Measurements from ENCODE around the gene CCL16. TPM values are rescaled to one million over a fixed set of nuclear protein-coding genes. Genes with fewer than 3 reads are reported as not detected.

Gene CCL16
- total and polyA plus RNA-seq, 2 of the 8 experiments (the other 6 are each of a cell fraction or from before 2014, with no cell fraction given): not detected

DNA sequence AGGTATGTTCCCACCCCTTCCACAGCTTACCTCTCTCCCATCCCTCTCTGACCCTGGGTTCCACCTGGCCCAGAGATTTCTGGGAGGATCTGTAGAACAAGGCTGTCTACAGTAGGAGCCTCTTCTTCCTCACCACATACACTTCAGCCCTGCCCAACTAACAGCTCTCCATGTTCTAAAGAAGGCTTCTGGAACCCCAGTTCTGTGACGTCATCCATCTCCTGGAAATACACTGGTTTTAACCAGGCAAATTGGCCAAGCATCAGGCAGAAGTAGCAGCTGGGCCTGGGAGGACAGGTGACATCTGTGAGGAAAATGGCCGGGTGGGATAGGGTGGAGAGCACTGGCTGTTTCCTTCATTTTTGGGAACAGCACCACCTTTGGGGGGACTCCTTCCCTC lies 37.8 kb downstream of the CCL16 start, which contains the start of gene LYZL6:
Gene LYZL6 (minus strand): TSS at position 177 of the 400 bp plus-strand sequence. CDS start 4,357 bp downstream, outside the sequence.
- Histone ChIP-seq H3K27me3 (replicated peaks in 1 of 4; ENCODE audit: control insufficient read depth in 3 of 4, extremely low read depth in 1 of 4, insufficient read depth in 3 of 4, low read length in 3 of 4) (no peaks in the 10 kb centered on the region), H3K79me2 (ENCODE audit: control insufficient read depth in 1 of 2, insufficient read depth in 2 of 2, low read length in 2 of 2) (no peaks in the 10 kb centered on the region), H2BK5ac (ENCODE audit: low read depth, low read length) (no peak within 1 kb of the TSS), H3K79me1 (ENCODE audit: low read depth, low read length) (no peaks in the 10 kb centered on the region), H4K20me1 (replicated peaks in 1 of 2; ENCODE audit: control insufficient read depth in 1 of 2, insufficient read depth in 2 of 2, low read length in 2 of 2) (no peaks in the 10 kb centered on the region), H3K4me2 (ENCODE audit: insufficient read depth in 1 of 2, low read depth in 2 of 2, low read length in 2 of 2) (no peak within 1 kb of the TSS), H2AK5ac (ENCODE audit: low read depth, low read length) (no peak within 1 kb of the TSS), H2AFZ (ENCODE audit: low read length) (no peak within 1 kb of the TSS; the same call in 1 of the 2 replicates), H3K4ac (replicated peaks; ENCODE audit: insufficient read length, low read depth, low read length) (no peak within 1 kb of the TSS), H2BK120ac (replicated peaks; ENCODE audit: low read depth, low read length) (no peak within 1 kb of the TSS), H3K18ac (ENCODE audit: extremely low read depth, low read length) (no peak within 1 kb of the TSS), H3K23me2 (ENCODE audit: low read depth, low read length) (no peaks in the 10 kb centered on the region), H3K27ac (ENCODE audit: low read depth, low read length) (no peak within 1 kb of the TSS), H2BK12ac (ENCODE audit: low read depth, low read length) (no peak within 1 kb of the TSS), H4K5ac (ENCODE audit: insufficient read length, low read depth, low read length) (no peak within 1 kb of the TSS), H2BK20ac (ENCODE audit: low read length) (no peak within 1 kb of the TSS), H3K36me3 (ENCODE audit: control insufficient read depth in 2 of 4, insufficient read depth in 4 of 4, low read length in 3 of 4) (no peaks in the 10 kb centered on the region), H3K14ac (ENCODE audit: insufficient read length) (no peak within 1 kb of the TSS), H3K56ac (replicated peaks; ENCODE audit: insufficient read length, low read depth, low read length) (no peak within 1 kb of the TSS), H3K9me3 (ENCODE audit: insufficient read depth in 2 of 2, low read depth in 1 of 2, low read length in 1 of 2) (no peaks in the 10 kb centered on the region), H4K91ac (replicated peaks; ENCODE audit: insufficient read length, low read length) (no peak within 1 kb of the TSS), H3K9ac (replicated peaks in 1 of 4; ENCODE audit: extremely low read depth in 1 of 4, low read depth in 3 of 4, low read length in 3 of 4) (no peak within 1 kb of the TSS), H3K4me1 (replicated peaks in 1 of 4; ENCODE audit: control insufficient read depth in 3 of 4, insufficient read depth in 4 of 4, low read length in 3 of 4) (no peaks in the 10 kb centered on the region), H3K4me3 (ENCODE audit: extremely low read depth in 1 of 4, insufficient read depth in 2 of 4, low read depth in 3 of 4, low read length in 4 of 4) (no peak within 1 kb of the TSS), H3K23ac (ENCODE audit: insufficient read length) (no peak within 1 kb of the TSS), H4K8ac (ENCODE audit: extremely low read depth, insufficient read depth, low read length) (no peak within 1 kb of the TSS), H2BK15ac (ENCODE audit: low read length) (no peak within 1 kb of the TSS)
- ChIA-PET POLR2A (ENCODE audit: partially characterized antibody) (interaction anchor here (1.0 kb wide), 1 partner anchor 12 kb away, joined by 5 read pairs; no protein-coding TSS in a partner anchor), CTCF (ENCODE audit: partially characterized antibody) (interaction anchor here (1.2 kb wide), 1 partner anchor 26 kb away, joined by 3 read pairs; no protein-coding TSS in a partner anchor)
- DNase-seq (ENCODE audit: low read depth in 1 of 2, low spot score in 2 of 2) (no peak), FAIRE-seq (no peak)
- no peak for TF ChIP-seq KDM5A (IDR thresholded peaks at IDR 0.05; ENCODE audit: low read length)
- WGBS, 2 experiments (ENCODE audit: extremely low coverage in 1 of 2, insufficient coverage in 1 of 2, insufficient read length in 1 of 2, insufficient replicate concordance in 2 of 2, low coverage in 1 of 2, low lambda C conversion rate in 2 of 2, missing lambda C conversion rate in 1 of 2): 88% methylated on average over 2 of the region's 2 CpGs; no CpG with 5 or more reads in 1 of the 2 experiments

All from H1 (cell line).